ENCODE results near the gene MMD.
"Not testable (repeated sequence)": the region's sequence is repeated elsewhere in the genome, so short reads cannot be mapped to it uniquely, and the experiment has no call there.

MMD gene

DNA sequence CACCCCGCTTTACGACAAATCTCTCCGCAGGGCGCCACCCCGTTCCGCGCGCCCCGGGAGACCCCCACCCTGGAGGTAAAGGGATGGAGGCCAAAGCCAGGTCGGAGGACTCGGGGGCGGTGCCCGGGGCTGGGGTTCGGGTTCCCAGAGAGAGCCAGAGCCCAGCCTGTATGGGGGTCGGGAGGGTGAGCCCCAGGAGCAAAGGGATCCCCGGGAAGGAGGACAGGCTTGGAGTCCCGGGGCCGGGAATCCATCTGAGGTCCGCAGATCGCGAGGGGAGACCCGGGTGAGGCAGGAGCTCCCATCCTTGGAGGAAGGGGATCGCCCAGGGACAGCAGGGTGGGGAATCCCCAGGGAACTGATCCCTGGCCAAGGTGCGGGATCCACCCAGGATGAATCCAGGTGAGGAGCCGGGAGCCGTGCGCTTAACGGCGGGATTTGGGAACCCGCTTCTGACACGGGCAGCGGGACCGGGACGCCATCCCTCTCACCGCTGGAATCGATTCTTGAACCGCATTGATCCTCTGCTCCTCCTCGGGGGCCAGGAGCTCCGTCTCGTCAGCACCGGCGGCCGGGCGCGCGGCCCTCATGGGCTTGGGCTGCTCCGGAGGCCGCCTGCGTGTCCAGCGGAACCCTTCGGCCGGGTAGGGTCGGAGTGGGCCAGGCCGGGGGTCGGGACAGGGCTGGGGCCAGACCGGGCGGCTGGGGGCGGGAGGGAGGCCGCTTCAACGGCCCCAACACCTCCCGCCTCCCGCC lies at the start of gene MMD:
Gene MMD (minus strand): TSS at position 657 of the 756 bp plus-strand sequence. CDS start 140 bp downstream, at position 517.
- Histone ChIP-seq H3K36me3 (ENCODE audit: insufficient read depth, low read length) (0 out of 2 replicates have a peak, but pooled peaks cover 11% of the 10 kb centered on the region), H3K27me3 (ENCODE audit: insufficient read depth, low read length) (no peaks in the 10 kb centered on the region), H3K4me1 (ENCODE audit: control insufficient read depth, insufficient read depth, low read length, unreplicated experiment) (peaks cover 11% of the 10 kb centered on the region), H2AFZ (ENCODE audit: low read length, unreplicated experiment) (peak within 1 kb of the TSS; percentile 73), H3K79me2 (ENCODE audit: control insufficient read depth, insufficient read depth, low read length, unreplicated experiment) (peaks cover 45% of the 10 kb centered on the region), H3K27ac (ENCODE audit: low read depth, low read length) (peak within 1 kb of the TSS; percentile 45; the same call in 1 of the 2 replicates), H3K4me3 (ENCODE audit: low read depth, low read length) (peak within 1 kb of the TSS; percentile 84)

GRCh38 chr17:55466671-55467070 lies 45.0 kb upstream of the MMD start:
- Histone ChIP-seq H3K4me3 (ENCODE audit: low read depth, low read length) (no peak overlapping the region), H3K4me1 (ENCODE audit: control insufficient read depth, insufficient read depth, low read length, unreplicated experiment) (no peaks in the 10 kb centered on the region), H3K36me3 (ENCODE audit: insufficient read depth, low read length) (no peaks in the 10 kb centered on the region), H3K27ac (ENCODE audit: low read depth, low read length) (no peak overlapping the region), H3K79me2 (ENCODE audit: control insufficient read depth, insufficient read depth, low read length, unreplicated experiment) (no peaks in the 10 kb centered on the region), H3K27me3 (ENCODE audit: insufficient read depth, low read length) (no peaks in the 10 kb centered on the region), H2AFZ (ENCODE audit: low read length, unreplicated experiment) (no peak overlapping the region)

- H3K36me3 ChIP-seq (ENCODE audit: insufficient read depth, low read length); H3K4me1 ChIP-seq (ENCODE audit: control insufficient read depth, insufficient read depth, low read length, unreplicated experiment); H3K27ac ChIP-seq (ENCODE audit: low read depth, low read length); H3K4me3 ChIP-seq (ENCODE audit: low read depth, low read length); H2AFZ ChIP-seq (ENCODE audit: low read length, unreplicated experiment); H3K27me3 ChIP-seq (ENCODE audit: insufficient read depth, low read length); H3K79me2 ChIP-seq (ENCODE audit: control insufficient read depth, insufficient read depth, low read length, unreplicated experiment): not testable (repeated sequence)
Observed at GRCh38 chr17:55465771-55466170, 44.1 kb upstream of the MMD start.

DNA sequence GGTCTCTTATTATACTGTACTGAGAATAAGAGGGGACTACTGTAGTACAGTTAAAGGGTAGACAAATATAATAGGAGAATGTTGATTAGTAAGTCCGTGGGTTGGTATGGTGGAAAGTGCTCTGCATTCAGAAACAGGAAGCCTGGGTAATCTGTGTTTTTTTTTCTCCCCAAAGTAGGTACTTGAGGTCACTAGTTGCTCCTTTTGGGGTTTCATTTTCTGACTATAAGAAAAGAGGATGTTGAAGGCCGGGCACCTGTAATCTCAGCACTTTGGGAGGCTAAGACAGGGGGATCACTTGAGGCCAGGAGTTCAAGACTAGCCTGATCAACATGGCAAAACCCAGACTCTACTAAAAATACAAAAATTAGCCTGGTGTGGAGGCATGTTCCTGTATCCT lies 42.0 kb upstream of the MMD start:
- no peaks in the 10 kb centered on the region for H3K36me3 ChIP-seq (ENCODE audit: insufficient read depth, low read length)
- no peaks in the 10 kb centered on the region for H3K79me2 ChIP-seq (ENCODE audit: control insufficient read depth, insufficient read depth, low read length, unreplicated experiment)
- H2AFZ ChIP-seq (ENCODE audit: low read length, unreplicated experiment): no peak overlapping the region
- H3K4me3 ChIP-seq (ENCODE audit: low read depth, low read length): no peak overlapping the region
- no peaks in the 10 kb centered on the region for H3K27me3 ChIP-seq (ENCODE audit: insufficient read depth, low read length)
- peaks cover 13% of the 10 kb centered on the region for H3K4me1 ChIP-seq (ENCODE audit: control insufficient read depth, insufficient read depth, low read length, unreplicated experiment)
- no peak overlapping the region for H3K27ac ChIP-seq (ENCODE audit: low read depth, low read length)

DNA sequence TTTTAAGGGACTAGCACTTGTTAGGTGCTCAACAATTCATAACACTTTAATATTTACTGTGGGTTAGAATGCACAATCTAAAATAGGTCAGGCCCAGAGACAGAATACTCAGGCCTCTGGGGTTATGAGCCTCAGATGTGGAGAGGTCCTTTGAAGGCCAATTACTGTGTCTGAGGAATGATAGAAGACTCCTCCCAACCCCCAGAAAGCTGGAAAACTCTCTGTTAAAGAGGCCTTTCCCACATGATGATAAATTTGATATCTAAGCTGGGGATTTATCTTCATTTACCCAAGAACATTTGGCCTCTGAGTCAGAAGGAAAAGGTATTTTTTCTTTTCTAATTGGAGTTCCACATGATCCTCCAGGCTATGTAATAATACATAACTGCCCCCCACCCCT lies 41.1 kb upstream of the MMD start:
- H2AFZ ChIP-seq (ENCODE audit: low read length, unreplicated experiment): no peak overlapping the region
- H3K79me2 ChIP-seq (ENCODE audit: control insufficient read depth, insufficient read depth, low read length, unreplicated experiment): no peaks in the 10 kb centered on the region
- H3K36me3 ChIP-seq (ENCODE audit: insufficient read depth, low read length): no peaks in the 10 kb centered on the region
- H3K27me3 ChIP-seq (ENCODE audit: insufficient read depth, low read length): no peaks in the 10 kb centered on the region
- no peak overlapping the region for H3K27ac ChIP-seq (ENCODE audit: low read depth, low read length)
- no peak overlapping the region for H3K4me3 ChIP-seq (ENCODE audit: low read depth, low read length)
- H3K4me1 ChIP-seq (ENCODE audit: control insufficient read depth, insufficient read depth, low read length, unreplicated experiment): peaks cover 21% of the 10 kb centered on the region

- Histone ChIP-seq H3K4me1 (ENCODE audit: control insufficient read depth, insufficient read depth, low read length, unreplicated experiment) (peaks cover 22% of the 10 kb centered on the region), H3K36me3 (ENCODE audit: insufficient read depth, low read length) (no peaks in the 10 kb centered on the region), H3K27ac (ENCODE audit: low read depth, low read length) (no peak overlapping the region), H3K79me2 (ENCODE audit: control insufficient read depth, insufficient read depth, low read length, unreplicated experiment) (no peaks in the 10 kb centered on the region), H3K4me3 (ENCODE audit: low read depth, low read length) (no peak overlapping the region), H3K27me3 (ENCODE audit: insufficient read depth, low read length) (no peaks in the 10 kb centered on the region), H2AFZ (ENCODE audit: low read length, unreplicated experiment) (no peak overlapping the region)
Observed at GRCh38 chr17:55462234-55462633, 40.6 kb upstream of the MMD start.

GRCh38 chr17:55458978-55459377 lies 37.3 kb upstream of the MMD start:
- no peaks in the 10 kb centered on the region for H3K79me2 ChIP-seq (ENCODE audit: control insufficient read depth, insufficient read depth, low read length, unreplicated experiment)
- H2AFZ ChIP-seq (ENCODE audit: low read length, unreplicated experiment): no peak overlapping the region
- H3K4me3 ChIP-seq (ENCODE audit: low read depth, low read length): no peak overlapping the region
- no peaks in the 10 kb centered on the region for H3K27me3 ChIP-seq (ENCODE audit: insufficient read depth, low read length)
- no peaks in the 10 kb centered on the region for H3K36me3 ChIP-seq (ENCODE audit: insufficient read depth, low read length)
- H3K4me1 ChIP-seq (ENCODE audit: control insufficient read depth, insufficient read depth, low read length, unreplicated experiment): peaks cover 51% of the 10 kb centered on the region
- H3K27ac ChIP-seq (ENCODE audit: low read depth, low read length): peak overlapping the region; percentile 91

DNA sequence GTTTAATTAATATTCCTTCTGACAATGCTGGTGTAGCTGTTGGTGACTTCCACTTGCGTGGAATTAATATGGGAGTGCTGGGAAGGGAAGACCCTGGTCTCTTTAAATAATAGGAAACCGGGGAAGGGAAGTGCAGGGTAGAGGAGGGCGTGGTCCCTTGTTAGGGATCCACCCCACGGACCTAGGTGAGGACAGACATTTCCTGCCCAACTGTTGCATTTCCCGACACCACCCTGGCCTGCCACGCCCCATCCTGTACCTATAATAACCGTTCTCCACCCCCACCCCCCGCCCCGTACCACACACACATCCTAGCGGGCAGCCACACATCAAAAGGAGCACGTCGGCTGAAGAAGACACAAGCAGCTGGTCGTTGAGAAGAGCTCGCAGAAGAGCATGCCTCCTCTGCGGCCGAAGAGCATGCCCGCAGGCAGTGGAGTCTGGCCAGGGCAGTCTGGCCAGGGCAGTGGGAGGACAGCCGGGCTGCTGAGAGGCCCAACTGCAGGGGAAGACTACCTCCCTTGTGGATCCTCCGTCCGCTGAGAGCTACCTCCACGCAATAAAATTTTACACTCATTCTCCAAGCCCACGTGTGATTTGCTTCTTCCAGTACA lies 36.8 kb upstream of the MMD start:
- Histone ChIP-seq H3K4me1 (ENCODE audit: control insufficient read depth, insufficient read depth, low read length, unreplicated experiment) (peaks cover 57% of the 10 kb centered on the region), H3K27me3 (ENCODE audit: insufficient read depth, low read length) (no peaks in the 10 kb centered on the region), H3K79me2 (ENCODE audit: control insufficient read depth, insufficient read depth, low read length, unreplicated experiment) (no peaks in the 10 kb centered on the region), H2AFZ (ENCODE audit: low read length, unreplicated experiment) (no peak overlapping the region), H3K4me3 (ENCODE audit: low read depth, low read length) (no peak overlapping the region), H3K27ac (ENCODE audit: low read depth, low read length) (peak overlapping the region; percentile 91), H3K36me3 (ENCODE audit: insufficient read depth, low read length) (no peaks in the 10 kb centered on the region)

GRCh38 chr17:55456307-55457240 lies 34.9 kb upstream of the MMD start:
- Histone ChIP-seq H2AFZ (ENCODE audit: low read length, unreplicated experiment) (no peak overlapping the region), H3K27me3 (ENCODE audit: insufficient read depth, low read length) (no peaks in the 10 kb centered on the region), H3K27ac (ENCODE audit: low read depth, low read length) (peak overlapping the region; percentile 90), H3K36me3 (ENCODE audit: insufficient read depth, low read length) (no peaks in the 10 kb centered on the region), H3K79me2 (ENCODE audit: control insufficient read depth, insufficient read depth, low read length, unreplicated experiment) (no peaks in the 10 kb centered on the region), H3K4me3 (ENCODE audit: low read depth, low read length) (peak overlapping the region; percentile 7; the same call in 1 of the 2 replicates), H3K4me1 (ENCODE audit: control insufficient read depth, insufficient read depth, low read length, unreplicated experiment) (peaks cover 74% of the 10 kb centered on the region)

DNA sequence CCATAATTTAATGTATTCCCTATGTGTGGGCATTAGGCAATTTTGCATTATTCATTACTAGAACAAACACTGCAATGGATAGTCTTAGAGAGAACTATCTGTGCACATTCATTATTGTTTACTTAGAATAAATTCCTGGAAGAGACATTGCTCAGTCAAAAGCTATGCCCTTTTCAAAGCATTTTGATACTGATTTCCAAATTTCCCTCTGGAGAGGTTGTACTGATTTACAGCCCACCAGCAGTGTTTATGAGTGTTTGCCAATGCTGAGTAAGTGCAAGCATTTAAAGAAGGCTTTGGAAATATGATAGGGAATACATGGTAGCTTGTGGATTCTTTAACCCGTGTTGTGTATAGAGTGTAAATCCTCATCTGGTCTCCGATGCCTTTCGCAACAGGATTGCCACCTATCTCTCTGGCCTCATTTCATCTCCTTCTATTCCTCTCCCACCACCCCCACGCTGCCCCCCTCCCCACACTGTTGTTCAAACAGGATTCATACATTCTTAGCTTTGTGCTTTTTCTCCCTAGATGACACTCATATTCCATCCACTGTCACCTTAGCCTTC lies 33.4 kb upstream of the MMD start:
- H2AFZ ChIP-seq (ENCODE audit: low read length, unreplicated experiment): no peak overlapping the region
- no peak overlapping the region for H3K4me3 ChIP-seq (ENCODE audit: low read depth, low read length)
- peaks cover 79% of the 10 kb centered on the region for H3K4me1 ChIP-seq (ENCODE audit: control insufficient read depth, insufficient read depth, low read length, unreplicated experiment)
- peak overlapping the region; percentile 90 for H3K27ac ChIP-seq (ENCODE audit: low read depth, low read length)
- H3K79me2 ChIP-seq (ENCODE audit: control insufficient read depth, insufficient read depth, low read length, unreplicated experiment): no peaks in the 10 kb centered on the region
- no peaks in the 10 kb centered on the region for H3K36me3 ChIP-seq (ENCODE audit: insufficient read depth, low read length)
- H3K27me3 ChIP-seq (ENCODE audit: insufficient read depth, low read length): no peaks in the 10 kb centered on the region

All from ACC112 (cell line).